Measurements from ENCODE around the gene TCTN3. TPM values are rescaled to one million over a fixed set of nuclear protein-coding genes. Genes with fewer than 3 reads are reported as not detected.

TCTN3 gene
- total RNA-seq, 1 donor from 2014 or later = 47.5 TPM

DNA sequence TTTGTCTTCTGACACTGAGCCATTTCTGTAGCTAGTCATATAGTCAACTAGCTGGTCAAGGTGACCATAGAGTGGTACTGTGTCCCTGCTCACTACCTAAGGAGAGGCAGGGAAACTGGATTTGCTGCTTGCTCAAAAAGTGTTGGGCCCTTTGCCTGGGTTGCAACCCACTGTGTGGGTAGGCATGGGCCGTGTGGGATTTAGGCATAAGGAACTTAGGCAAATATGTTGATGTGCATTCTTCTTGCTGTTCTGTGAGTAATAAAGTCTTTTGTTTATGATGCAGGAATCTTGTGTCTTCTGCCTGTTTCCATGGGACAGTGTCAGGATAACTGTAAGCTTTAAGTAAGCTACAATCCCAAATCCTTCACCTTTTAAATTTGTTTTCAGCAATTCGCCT, 23.1 kb upstream of the TCTN3 start:
- CTCF ChIA-PET = interaction anchor here (1.4 kb wide), 1 partner anchor 11 kb away, joined by 4 read pairs; no protein-coding TSS in a partner anchor
- POLR2A ChIA-PET = interaction anchor here (0.6 kb wide), 1 partner anchor 25 kb away, joined by 12 read pairs; no protein-coding TSS in a partner anchor

DNA sequence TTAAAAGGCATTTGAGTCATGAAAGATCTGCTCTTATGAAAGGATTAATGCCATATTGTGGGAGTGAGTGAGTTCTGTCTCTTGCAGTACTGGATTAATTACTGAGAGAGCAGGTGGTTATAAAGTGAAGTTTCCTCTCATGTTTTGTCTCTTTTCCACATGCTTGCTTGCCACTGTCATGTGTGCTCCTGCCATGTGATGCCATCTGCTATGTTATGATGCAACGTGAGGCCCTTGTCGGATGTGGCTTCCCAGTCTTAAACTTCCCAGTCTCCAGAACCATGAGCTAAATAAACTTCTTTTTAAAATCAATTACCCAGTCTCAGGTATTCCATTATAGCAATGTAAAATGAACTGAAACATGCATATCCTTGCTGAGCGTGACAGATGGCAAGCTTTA, 22.7 kb upstream of the TCTN3 start:
- TF ChIP-seq, protein P1, sequence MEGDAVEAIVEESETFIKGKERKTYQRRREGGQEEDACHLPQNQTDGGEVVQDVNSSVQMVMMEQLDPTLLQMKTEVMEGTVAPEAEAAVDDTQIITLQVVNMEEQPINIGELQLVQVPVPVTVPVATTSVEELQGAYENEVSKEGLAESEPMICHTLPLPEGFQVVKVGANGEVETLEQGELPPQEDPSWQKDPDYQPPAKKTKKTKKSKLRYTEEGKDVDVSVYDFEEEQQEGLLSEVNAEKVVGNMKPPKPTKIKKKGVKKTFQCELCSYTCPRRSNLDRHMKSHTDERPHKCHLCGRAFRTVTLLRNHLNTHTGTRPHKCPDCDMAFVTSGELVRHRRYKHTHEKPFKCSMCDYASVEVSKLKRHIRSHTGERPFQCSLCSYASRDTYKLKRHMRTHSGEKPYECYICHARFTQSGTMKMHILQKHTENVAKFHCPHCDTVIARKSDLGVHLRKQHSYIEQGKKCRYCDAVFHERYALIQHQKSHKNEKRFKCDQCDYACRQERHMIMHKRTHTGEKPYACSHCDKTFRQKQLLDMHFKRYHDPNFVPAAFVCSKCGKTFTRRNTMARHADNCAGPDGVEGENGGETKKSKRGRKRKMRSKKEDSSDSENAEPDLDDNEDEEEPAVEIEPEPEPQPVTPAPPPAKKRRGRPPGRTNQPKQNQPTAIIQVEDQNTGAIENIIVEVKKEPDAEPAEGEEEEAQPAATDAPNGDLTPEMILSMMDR (IDR thresholded peaks at IDR 0.05) = no peak
- ChIA-PET CTCF (interaction anchor here (1.4 kb wide), 1 partner anchor 11 kb away, joined by 4 read pairs; no protein-coding TSS in a partner anchor), POLR2A (no interaction called here)
- Mint-ChIP-seq H3K27ac (no peak overlapping the region), H3K4me1 (peaks cover 5% of the 10 kb centered on the region), H3K9me3 (no peaks in the 10 kb centered on the region), H3K4me3 (no peak overlapping the region), H3K36me3 (ENCODE audit: low read depth) (no peaks in the 10 kb centered on the region), H3K27me3 (no peaks in the 10 kb centered on the region)
- intact Hi-C loops (cut with micrococcal nuclease) = no loop called here
- ATAC-seq (ENCODE audit: low read depth) (no peak), DNase-seq (no peak)

More for the DNA sequence above, 23.1 kb upstream of the TCTN3 start:
- TF ChIP-seq, protein P1 (IDR thresholded peaks at IDR 0.05) = no peak
- no peak overlapping the region for H3K27ac Mint-ChIP-seq
- no peak for DNase-seq
- no peak for ATAC-seq (ENCODE audit: low read depth)
- no peaks in the 10 kb centered on the region for H3K27me3 Mint-ChIP-seq
- no peaks in the 10 kb centered on the region for H3K36me3 Mint-ChIP-seq (ENCODE audit: low read depth)
- H3K9me3 Mint-ChIP-seq = no peaks in the 10 kb centered on the region
- no peak overlapping the region for H3K4me3 Mint-ChIP-seq
- peaks cover 5% of the 10 kb centered on the region for H3K4me1 Mint-ChIP-seq
- intact Hi-C loops (cut with micrococcal nuclease) = no loop called here

DNA sequence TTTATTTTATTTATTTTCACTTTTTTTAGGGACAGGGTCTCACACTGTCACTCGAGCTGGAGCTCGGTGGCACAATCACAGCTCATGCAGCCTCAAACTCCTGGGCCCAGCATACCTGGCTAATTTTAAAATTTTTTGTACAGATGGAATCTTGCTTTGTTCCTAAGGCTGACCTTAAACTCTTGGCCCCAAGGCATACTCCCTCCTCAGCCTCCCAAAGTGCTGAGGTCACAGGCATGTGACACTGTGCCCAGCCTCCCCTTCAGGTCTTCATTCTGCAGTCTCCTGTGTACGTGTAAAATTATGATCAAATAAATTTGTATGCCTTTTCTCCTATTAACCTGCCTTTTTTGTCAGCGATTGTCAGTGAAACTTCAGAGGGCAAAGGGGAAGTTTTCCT, 17.8 kb upstream of the TCTN3 start:
- intact Hi-C loops (cut with micrococcal nuclease) = no loop called here
- Mint-ChIP-seq H3K27ac (no peak overlapping the region), H3K9me3 (no peaks in the 10 kb centered on the region), H3K36me3 (ENCODE audit: low read depth) (peaks cover 1% of the 10 kb centered on the region), H3K4me3 (no peak overlapping the region), H3K27me3 (no peaks in the 10 kb centered on the region), H3K4me1 (peaks cover 11% of the 10 kb centered on the region)
- no peak for DNase-seq
- TF ChIP-seq, protein P1 (IDR thresholded peaks at IDR 0.05) = no peak
- ChIA-PET CTCF (interaction anchor here (0.9 kb wide), 1 partner anchor 18 kb away, joined by 3 read pairs; the partner anchor contains the start of gene TCTN3), POLR2A (no interaction called here)
- ATAC-seq (ENCODE audit: low read depth) = no peak

- H3K4me1 Mint-ChIP-seq = peaks cover 6% of the 10 kb centered on the region
- ChIA-PET POLR2A (interaction anchor here (0.5 kb wide), 1 partner anchor 12 kb away, joined by 3 read pairs; no protein-coding TSS in a partner anchor), CTCF (interaction anchor here (1.0 kb wide), 1 partner anchor 13 kb away, joined by 3 read pairs; the partner anchor contains the start of gene TCTN3)
- ATAC-seq (ENCODE audit: low read depth) = no peak
- no peaks in the 10 kb centered on the region for H3K27me3 Mint-ChIP-seq
- intact Hi-C loops (cut with micrococcal nuclease) = no loop called here
- peaks cover 3% of the 10 kb centered on the region for H3K36me3 Mint-ChIP-seq (ENCODE audit: low read depth)
- no peaks in the 10 kb centered on the region for H3K9me3 Mint-ChIP-seq
- DNase-seq = no peak
- H3K27ac Mint-ChIP-seq = no peak overlapping the region
- TF ChIP-seq, protein P1 (IDR thresholded peaks at IDR 0.05) = no peak
- H3K4me3 Mint-ChIP-seq = no peak overlapping the region
Measured at GRCh38 chr10:95706990-95707389, 13.3 kb upstream of the TCTN3 start.

DNA sequence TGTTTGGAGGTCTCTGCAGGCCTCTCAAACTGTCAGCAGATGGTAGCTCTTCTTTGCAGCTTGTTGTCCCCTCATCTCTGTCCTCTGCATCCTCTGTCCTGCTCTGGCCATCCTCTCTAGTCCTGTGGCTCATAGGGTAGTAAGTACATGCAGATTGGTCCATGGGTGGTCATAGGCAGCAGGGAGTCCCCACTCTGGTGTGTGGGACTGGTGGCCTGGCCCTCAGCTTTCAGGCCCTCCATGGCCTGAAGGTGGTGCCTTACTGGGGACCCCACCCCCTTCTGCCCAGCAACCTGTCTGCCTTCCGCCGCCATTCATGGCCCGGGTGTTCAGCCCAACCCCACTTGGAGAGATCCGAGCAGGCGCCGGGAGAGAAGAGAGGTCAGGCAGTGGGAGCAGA, 12.8 kb upstream of the TCTN3 start:
- no peak for ATAC-seq (ENCODE audit: low read depth)
- Mint-ChIP-seq H3K27me3 (no peaks in the 10 kb centered on the region), H3K9me3 (no peaks in the 10 kb centered on the region), H3K27ac (no peak overlapping the region), H3K36me3 (ENCODE audit: low read depth) (peaks cover 3% of the 10 kb centered on the region), H3K4me1 (peaks cover 6% of the 10 kb centered on the region), H3K4me3 (no peak overlapping the region)
- ChIA-PET CTCF (interaction anchor here (0.7 to 1.0 kb wide), 2 partner anchors 13 to 158 kb away, joined by 3 read pairs; partner anchors contain the start of gene TCTN3), POLR2A (no interaction called here)
- intact Hi-C loops (cut with micrococcal nuclease) = no loop called here
- no peak for DNase-seq
- TF ChIP-seq, protein P1 (IDR thresholded peaks at IDR 0.05) = no peak
